PC-9 (cell line): ENCODE results near the gene CEP41.

Experiments
- CTCF ChIP-seq: fragments of 200-600 bp; sonication (generic); conservative IDR thresholded peaks from 2 replicates; pipeline ENCODE4 v1.6.1; 2017; ENCODE audit warnings: mixed run types, antibody characterized with exemption, mild to moderate bottlenecking, moderate library complexity
- EZH2 ChIP-seq: fragments of 200-600 bp; sonication (generic); IDR thresholded peaks from 2 replicates; pipeline ENCODE4 v1.8.0; 2017; ENCODE audit warnings: antibody characterized with exemption, low read depth

GRCh38 chr7:130444234-130444633 is 3.4 kb upstream of the CEP41 start:
- no peak for TF ChIP-seq CTCF
- no peak for TF ChIP-seq EZH2
